Ovary (tissue), 9 donors: Measurements from ENCODE around the gene ZBTB8A. TPM values are rescaled to one million over a fixed set of nuclear protein-coding genes. Genes with fewer than 3 reads are reported as not detected.

Experiments
- DNase-seq, 5 donors: peaks; one replicate each; pipeline ENCODE4 v3.0.0-alpha.2; 2019 to 2020
- H3K27ac ChIP-seq, 2 donors: fragments of 200-600 bp; one replicate each; pipeline versions ENCODE4 v1.5.1 to v1.8.0; 2019 to 2022
- H3K27me3 ChIP-seq: fragments of 200-600 bp; one replicate; pipeline ENCODE4 v1.8.0; 2022
- H3K36me3 ChIP-seq: fragments of 200-600 bp; sonication (generic); one replicate; pipeline ENCODE4 v1.5.1; 2019
- H3K4me1 ChIP-seq: one replicate; pipeline ENCODE4 v1.8.1; 2013; ENCODE audit warnings: mild to moderate bottlenecking, moderate library complexity; ENCODE audit not compliant: insufficient read depth
- H3K4me3 ChIP-seq: fragments of 200-600 bp; sonication (generic); one replicate; pipeline ENCODE4 v1.5.1; 2017
- H3K9me3 ChIP-seq, 2 donors: fragments of 200-600 bp in 1 of 2; sonication (generic) in 1 of 2; one replicate each; pipeline versions ENCODE4 v1.5.1 to v1.8.1; 2013 to 2019; ENCODE audit warnings: mild to moderate bottlenecking in 1 of 2, moderate library complexity in 1 of 2
- CTCF ChIP-seq, 3 donors: fragments of 450-650 bp in 2 of 3; fragments of 200-600 bp in 1 of 3; IDR thresholded peaks; one replicate each; pipeline versions ENCODE4 v1.5.1 to v1.8.0; 2016 to 2022; ENCODE audit warnings: antibody characterized with exemption in 3 of 3, mild to moderate bottlenecking in 1 of 3
- EP300 ChIP-seq: sonication (generic); formaldehyde crosslinking; IDR thresholded peaks from one replicate; pipeline ENCODE4 v1.6.1; 2017; ENCODE audit warnings: antibody characterized with exemption
- POLR2A ChIP-seq: fragments of 450-650 bp; IDR thresholded peaks from one replicate; pipeline ENCODE4 v1.6.1; 2017; ENCODE audit warnings: antibody characterized with exemption, mild to moderate bottlenecking, moderate library complexity
- WGBS, 3 donors: extraction: QIAGEN DNeasy Blood & Tissue Kit in 1 of 3; methylation state at CpG; one replicate each; pipeline versions ENCODE4 v1.1.5 to v1.1.7; 2013 to 2017; 5-methylcytosine and 5-hydroxymethylcytosine counted together
- intact Hi-C, 4 donors: fragments of 100-400 bp; cut with DNase I; formaldehyde crosslinking; loops; one replicate each; pipeline versions ENCODE4 v1.11.0 to v1.15.1; 2022 to 2023
- polyA plus RNA-seq, 2 donors: library from polyadenylated mRNA; stranded (reverse); fragments of 200-250 nt in 1 of 2; fragments of 350-450 nt in 1 of 2; fragmentation: Illumina TruSeq in 1 of 2; extraction: RNeasy Lipid Tissue Mini Kit (QIAGEN cat#74804) in 1 of 2; gene quantifications; one replicate each; pipeline ENCODE4 v1.2.3, GENCODE V29; 2013 to 2014
- total RNA-seq, 7 donors: library from RNA; depleted of rRNA in 2 of 7; stranded (reverse); fragments of >200 nt in 2 of 7; fragmentation: NEBNext Ultra II Directional in 3 of 7; extraction: Animal tissue kit (Norgen Biotek cat#: 25700) in 3 of 7; gene quantifications; one replicate each; pipeline versions ENCODE4 v1.1.0 to v1.2.4, GENCODE V29; 2016 to 2023
- donor health status: DM: no; HTN: no; CAD: no; lungs with moderate emphysema.
- donor health status: DM: no; HTN: no; CAD: no.
- donor health status: Bipolar disorder and iron deficiency.
- donor health status: DM: yes; HTN: yes; CAD: no.
- donor health status: DM: no; HTN: no; CAD: no.
- donor health status: DM: yes; HTN: yes; CAD: no.

The ZBTB8A gene
- total and polyA plus RNA-seq, 9 donors: 4.5 to 13.9 (median 10.3) TPM

GRCh38 chr1:32644426-32644825 is 105.2 kb downstream of the ZBTB8A start:
- WGBS, 3 donors: 83 to 88% (median 86%) methylated on average over 4 of the region's 4 CpGs
- no peak for TF ChIP-seq EP300
- no peak for TF ChIP-seq CTCF (IDR thresholded peaks at IDR 0.05)
- no peak for TF ChIP-seq POLR2A
- intact Hi-C loops: no loop called here
- no peaks in the 10 kb centered on the region for H3K27me3 ChIP-seq
- no peaks in the 10 kb centered on the region for H3K9me3 ChIP-seq
- DNase-seq: no peak
- H3K4me3 ChIP-seq: no peak overlapping the region
- H3K27ac ChIP-seq: no peak overlapping the region
- H3K36me3 ChIP-seq: no peaks in the 10 kb centered on the region
- no peaks in the 10 kb centered on the region for H3K4me1 ChIP-seq

GRCh38 chr1:32647308-32648134 is 108.3 kb downstream of the ZBTB8A start:
- no peak for TF ChIP-seq POLR2A
- WGBS, 3 donors: 79 to 83% (median 81%) methylated on average over 6 of the region's 6 CpGs
- DNase-seq: no peak
- H3K4me1 ChIP-seq: peaks cover 1% of the 10 kb centered on the region
- no peak overlapping the region for H3K4me3 ChIP-seq
- H3K9me3 ChIP-seq: no peaks in the 10 kb centered on the region
- no peaks in the 10 kb centered on the region for H3K27me3 ChIP-seq
- intact Hi-C loops: no loop called here
- H3K36me3 ChIP-seq: no peaks in the 10 kb centered on the region
- no peak overlapping the region for H3K27ac ChIP-seq

GRCh38 chr1:32650248-32650751 is 111.1 kb downstream of the ZBTB8A start, which contains the start of gene ZBTB8OS:
Gene ZBTB8OS (minus strand): TSS chr1:32650550. CDS start chr1:32650529, 21 bp downstream.
- Histone ChIP-seq H3K4me3 (peak within 1 kb of the TSS; percentile 61), H3K27ac (peak within 1 kb of the TSS; percentile 89 to 96), H3K27me3 (no peaks in the 10 kb centered on the region), H3K36me3 (no peaks in the 10 kb centered on the region), H3K9me3 (no peaks in the 10 kb centered on the region), H3K4me1 (peaks cover 1% of the 10 kb centered on the region)
- intact Hi-C loops: loop anchor here in 1 of 4 donors (10.0 kb wide), 1 partner anchor 55 kb away; the partner anchor contains the start of gene SYNC
- 0% methylated on average over 21 of the region's 21 CpGs for whole genome bisulfite sequencing, 3 donors
- peak; percentile 86 to 93 (median 92) for DNase-seq
- TF ChIP-seq EP300 (no peak), CTCF (IDR thresholded peaks at IDR 0.05) (no peak), POLR2A (no peak)

GRCh38 chr1:32650752-32651460 is 111.7 kb downstream of the ZBTB8A start, which contains the start of gene RBBP4:
Gene RBBP4 (plus strand): TSS chr1:32651208. CDS start chr1:32651307, 99 bp downstream.
- peak; percentile 97 to 99 (median 98) for DNase-seq
- WGBS, 3 donors: 0 to 1% (median 0%) methylated on average over 40 to 67 of the region's 67 CpGs
- Histone ChIP-seq H3K27me3 (no peaks in the 10 kb centered on the region), H3K36me3 (no peaks in the 10 kb centered on the region), H3K27ac (peak within 1 kb of the TSS; percentile 89 to 96), H3K4me1 (peaks cover 2% of the 10 kb centered on the region), H3K4me3 (peak within 1 kb of the TSS; percentile 61), H3K9me3 (no peaks in the 10 kb centered on the region)
- TF ChIP-seq CTCF (IDR thresholded peaks at IDR 0.05) (peak; percentile 24 to 32 (median 29)), EP300 (peak; percentile 5), POLR2A (peak; percentile 82)
- intact Hi-C loops: loop anchor here in 1 of 4 donors (10.0 kb wide), 1 partner anchor 54 kb away; the partner anchor contains the start of gene SYNC
